GM21381 (cell line): ENCODE results near the gene LCLAT1.

Experiments used
- ATAC-seq: cut with Tn5 transposase; IDR thresholded peaks from one replicate; pipeline ENCODE4 v1.9.1; 2021; ENCODE audit warnings: mild to moderate bottlenecking, moderate library complexity; ENCODE audit not compliant: unreplicated experiment

LCLAT1 gene

DNA sequence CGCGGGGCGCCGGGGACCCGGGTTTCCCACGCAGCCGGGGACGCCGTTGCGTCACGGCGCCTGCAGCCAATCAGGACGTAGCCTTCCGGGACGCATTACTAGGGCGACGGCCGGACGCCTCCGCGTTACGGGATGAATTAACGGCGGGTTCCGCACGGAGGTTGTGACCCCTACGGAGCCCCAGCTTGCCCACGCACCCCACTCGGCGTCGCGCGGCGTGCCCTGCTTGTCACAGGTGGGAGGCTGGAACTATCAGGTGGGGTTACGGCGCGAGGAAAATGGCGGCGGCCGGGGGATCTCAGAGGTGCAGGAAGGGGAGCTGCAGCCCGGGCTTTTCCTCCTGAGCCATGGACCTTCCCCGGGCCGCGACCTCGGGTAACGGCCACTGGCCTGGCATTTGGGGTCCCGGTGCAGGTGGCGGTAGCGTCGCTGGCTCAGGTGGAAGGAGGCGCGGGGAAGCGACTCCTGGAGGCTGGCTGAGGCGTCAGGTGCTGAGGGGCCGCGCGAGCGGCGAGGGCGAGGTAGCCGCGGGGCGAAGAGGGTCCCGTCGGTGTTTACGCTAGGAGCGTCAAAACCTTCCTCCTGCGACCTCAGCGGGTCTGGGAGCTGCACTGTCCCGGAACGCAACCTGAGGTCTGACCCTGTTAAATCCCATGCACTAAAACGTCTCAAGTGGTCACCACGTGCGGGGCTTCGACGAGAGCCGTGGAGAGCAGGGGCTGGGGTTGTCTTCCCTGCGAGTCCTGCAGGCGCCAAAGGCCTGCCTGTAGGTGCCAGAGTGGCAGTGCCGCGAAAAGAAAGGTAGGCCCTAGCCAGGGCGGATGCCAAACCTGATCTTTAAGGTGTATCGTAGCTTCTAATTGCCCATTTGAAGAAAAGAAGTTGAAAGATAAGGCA lies at the start of gene LCLAT1:
TSS of gene LCLAT1 (plus strand) at position 98 of the 897 bp plus-strand sequence. CDS start 78,345 bp downstream, outside the sequence.
- ATAC-seq = peak; percentile 97

DNA sequence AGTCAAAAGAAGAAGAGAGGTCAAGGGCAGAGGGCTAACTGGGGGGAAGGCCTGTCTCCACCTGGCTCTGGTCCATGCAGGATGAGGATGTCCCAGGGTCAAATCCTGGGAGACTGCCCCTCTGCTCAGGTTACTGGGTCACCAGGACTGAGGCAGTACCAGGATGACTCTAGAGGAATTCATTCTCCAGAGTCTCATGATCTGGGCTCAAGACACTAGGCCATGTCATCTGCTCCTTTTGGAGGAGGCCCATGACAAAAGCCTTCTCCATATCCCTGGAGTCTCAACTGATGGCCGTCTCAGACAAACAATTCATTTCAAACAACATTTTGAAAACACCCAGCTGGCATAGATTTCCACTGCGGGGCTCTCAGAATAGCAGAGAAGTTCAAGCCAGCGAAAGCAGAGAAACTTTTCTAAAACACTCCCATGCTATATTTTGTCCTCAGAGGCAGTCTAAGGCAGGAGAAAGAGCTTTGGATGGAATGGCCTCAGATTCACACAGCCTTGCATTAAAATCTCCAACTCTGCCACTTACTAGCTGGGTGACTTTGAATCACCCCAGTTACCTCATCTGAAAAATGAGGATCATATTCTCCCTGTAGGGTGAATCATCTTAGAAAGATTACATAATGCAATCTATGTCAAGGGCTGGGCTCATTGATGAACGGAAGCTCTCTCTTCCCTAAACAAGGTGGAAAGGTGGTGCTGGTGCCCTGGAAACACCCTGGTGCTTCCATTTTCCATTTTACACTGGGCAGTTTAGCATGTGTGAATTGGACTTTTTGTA lies 48.8 kb upstream of the LCLAT1 start:
- ATAC-seq = no peak

DNA sequence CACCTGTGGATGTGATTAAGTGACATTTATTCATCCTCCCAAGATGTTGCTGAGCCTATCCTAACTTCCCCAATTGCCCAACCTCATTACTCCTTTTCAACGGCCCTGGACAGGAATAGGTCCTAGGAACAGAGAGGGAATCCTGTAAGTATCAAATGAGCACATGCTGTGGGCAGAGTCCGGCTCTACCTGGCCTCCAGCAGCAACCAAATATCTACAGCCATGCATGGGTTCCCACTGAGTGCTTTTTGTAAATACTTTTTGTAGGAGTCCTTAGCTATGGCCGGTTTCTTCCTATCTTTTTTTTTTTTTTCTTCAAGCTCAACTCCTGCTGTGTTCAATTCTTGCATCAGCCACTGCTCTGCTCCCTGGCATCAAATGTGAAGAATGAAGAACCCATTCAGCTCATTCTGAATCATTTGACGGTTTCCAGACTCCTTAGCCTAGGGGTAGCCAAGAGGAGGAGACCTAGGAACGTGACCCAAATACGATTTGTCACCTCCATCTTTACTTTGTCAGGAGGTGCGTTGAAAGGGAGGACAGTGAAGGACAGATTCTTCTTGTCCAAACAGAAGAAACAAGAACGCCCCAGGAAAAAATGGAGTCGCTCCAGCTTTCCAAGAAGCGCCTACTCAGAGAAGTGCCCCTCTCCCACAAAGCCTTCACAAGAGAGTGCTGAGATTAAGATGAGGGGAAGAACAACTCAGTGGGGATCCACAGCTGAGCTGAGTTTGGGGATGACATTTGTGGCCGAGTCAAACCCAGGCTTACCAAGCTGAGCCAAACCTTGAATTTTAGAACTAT lies 46.7 kb upstream of the LCLAT1 start:
- ATAC-seq = no peak

DNA sequence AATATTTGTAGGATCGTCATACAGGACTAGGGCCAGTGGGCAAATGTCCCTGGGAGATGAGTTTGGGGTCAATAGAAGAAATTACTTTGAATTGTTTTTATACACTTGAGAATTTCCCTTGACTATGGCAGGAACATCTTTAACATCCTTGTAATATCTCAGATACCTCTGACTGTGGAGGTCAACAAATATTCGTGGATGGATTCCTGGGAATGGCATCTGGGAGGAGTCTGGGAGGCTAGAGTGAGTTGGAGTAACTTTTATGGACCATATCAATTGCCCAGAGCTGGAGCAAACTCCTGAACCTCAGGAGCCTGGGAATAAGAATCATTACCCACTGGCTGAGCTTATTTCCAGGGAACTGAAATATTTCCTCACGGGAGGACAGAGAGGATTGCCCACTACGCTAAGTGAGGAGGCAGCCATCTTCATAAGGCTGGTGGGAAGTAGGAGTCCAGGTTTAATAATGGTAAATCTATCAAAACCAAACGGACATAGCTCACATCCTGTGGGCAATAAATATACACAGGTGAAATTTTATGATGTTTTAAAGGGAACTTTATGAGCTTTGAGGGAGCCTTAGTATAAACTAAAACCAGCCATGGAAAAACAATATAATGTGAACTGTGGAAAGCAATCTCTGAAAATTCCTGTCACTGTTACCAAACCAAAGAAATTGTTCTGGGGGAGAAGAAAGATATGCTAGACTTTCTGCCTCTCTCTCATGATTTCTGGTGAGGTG lies 44.4 kb upstream of the LCLAT1 start:
- ATAC-seq = no peak

DNA sequence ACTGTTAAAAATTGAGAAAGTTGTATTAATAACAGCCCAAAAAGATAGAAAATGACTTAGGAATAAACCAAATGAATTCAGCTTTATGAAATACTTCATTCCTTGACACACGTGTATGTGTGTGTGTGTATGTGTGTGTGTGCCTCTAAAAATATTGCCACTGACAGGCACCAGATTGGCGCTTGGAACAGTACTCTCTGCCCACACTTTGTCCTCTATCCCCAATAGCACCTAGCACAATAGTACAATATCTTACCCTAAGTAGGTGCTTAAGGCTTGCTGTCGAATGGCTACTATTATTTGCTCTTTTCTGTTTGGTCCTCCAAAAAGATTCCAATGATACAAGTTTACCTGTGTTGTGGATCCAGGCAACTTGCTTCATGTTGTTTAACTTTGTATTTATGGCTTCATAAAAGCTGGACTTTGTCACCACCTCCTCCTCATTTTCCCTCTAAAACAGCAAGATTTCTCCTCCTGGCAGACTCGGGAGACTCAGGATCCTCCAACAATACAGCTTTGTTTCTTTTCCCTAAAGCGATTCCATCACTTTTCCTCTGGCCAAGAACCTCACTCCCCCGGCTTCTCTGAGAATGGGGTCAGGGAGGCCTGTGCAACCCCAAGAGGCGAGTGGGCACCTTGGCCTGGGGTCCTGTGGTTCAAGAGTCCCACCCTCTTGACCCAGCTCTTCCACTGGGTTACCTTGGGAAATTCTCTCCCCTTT lies 43.3 kb upstream of the LCLAT1 start:
- ATAC-seq = no peak

DNA sequence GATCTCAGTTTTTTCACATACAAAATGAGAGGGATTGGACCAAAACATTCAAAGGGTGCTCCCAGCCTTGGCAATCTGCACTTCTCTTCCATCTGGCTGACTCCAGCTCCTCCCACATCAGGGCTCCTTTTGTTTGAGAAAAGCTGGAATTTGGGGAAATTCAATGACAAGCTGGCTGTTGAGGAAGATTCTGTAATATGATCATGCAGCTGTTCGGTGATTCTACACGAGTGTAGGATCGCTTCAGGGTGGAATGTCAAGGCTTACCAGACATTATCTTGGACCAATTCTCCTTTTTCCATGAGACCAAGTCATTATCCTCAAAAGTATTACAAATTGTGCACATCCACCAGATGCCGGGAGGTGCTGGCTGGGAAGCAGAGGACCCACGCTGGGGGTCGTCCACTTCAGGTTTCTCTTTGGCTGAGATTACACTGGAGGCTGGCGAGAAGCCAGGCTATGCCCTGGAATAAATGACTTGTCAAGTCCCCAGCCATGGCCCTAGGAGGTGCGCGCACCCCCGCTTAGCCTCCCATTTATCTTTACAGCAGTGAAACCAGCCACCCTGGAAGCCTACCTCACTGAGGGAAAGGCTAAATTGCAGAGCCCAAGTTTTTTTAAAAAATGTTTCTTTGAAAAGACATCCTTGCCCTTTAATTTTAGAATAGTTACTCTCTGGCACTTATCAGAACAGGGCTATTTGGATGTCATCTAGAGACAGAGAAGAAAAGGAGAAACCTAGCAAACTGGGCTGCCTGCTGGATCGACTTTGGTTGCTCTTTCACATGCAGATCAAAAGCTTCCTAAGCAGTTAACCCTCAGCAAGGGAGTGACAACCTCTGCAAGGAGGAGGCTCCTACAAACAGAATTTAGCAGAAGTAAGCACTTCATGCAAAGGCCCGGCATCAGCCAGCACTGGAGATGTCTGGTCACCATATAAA lies 42.5 kb upstream of the LCLAT1 start:
- no peak for ATAC-seq

DNA sequence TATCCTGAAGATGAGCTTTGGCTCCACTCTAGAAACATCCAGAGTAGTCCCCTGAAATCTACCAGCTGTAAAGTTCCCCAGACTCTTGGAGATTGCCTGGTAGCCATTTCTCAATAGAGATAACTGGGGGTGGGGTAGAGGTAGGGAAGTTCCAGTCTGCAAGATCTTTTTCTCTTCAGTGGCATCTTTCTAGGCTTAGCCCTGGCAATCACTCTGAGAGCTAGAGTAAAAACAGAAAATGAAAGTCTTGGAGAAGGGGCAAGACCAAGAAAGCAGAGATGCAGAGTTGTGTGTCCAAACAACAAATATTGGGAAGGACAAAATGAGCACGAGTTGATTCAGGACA lies 41.8 kb upstream of the LCLAT1 start:
- no peak for ATAC-seq

DNA sequence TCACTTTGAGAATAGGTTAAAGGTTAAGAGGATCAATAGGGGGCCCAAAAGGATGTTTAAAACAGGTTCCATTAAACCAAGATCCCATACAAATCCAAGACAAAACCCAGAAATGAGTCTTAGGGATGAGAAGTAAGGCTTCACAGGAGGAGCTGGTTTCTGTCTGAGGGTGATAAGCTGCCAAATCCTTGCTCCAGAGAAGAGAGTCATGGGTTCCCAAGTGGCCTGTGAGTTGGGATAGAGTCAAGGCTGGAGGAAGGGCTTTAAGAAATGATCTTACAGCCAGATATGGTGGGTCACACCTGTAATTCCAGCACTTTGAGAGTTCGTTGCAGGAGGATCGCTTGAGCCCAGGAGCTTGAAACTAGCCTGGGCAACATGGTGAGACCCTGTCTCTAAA lies 40.2 kb upstream of the LCLAT1 start:
- no peak for ATAC-seq

DNA sequence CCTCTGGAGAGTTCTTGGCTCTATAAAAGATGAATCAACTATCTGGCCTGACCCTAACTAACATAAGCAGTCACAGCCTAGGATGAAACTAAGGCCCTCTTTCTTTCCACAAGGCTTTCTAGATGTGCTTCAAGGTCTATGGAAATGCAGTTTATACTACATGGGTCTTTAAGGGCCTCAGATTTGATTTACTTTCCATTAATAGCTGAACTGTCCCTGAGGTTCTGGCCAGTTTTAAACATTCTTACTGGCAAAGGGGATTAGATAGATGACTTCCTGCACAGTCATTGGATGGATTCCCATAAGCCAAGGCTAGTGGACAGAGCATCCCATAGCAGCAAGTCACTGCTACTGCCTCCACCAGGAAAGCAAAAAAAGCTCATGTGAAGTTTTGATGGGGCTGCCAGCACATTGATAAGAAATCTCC lies 38.1 kb upstream of the LCLAT1 start:
- ATAC-seq = no peak

DNA sequence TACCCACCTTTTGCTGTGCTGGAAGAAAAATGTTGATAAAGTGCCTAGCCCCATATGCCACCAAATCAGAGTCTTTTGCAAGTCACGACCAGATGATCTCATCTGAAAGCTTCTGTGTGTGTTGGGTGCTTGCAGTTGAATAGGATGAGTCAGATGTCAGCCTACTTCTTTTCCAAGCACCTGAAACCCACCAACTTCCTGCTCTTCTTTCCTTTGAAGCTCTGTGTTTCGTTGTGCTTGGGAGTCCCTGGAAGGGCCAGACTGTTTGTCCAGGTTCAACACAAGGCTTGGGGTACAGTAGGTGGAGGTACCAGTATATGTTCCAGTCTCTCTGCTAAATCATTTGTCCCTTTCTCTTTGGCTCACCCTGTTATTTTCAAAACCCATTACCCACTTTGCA lies 36.8 kb upstream of the LCLAT1 start:
- ATAC-seq = no peak

DNA sequence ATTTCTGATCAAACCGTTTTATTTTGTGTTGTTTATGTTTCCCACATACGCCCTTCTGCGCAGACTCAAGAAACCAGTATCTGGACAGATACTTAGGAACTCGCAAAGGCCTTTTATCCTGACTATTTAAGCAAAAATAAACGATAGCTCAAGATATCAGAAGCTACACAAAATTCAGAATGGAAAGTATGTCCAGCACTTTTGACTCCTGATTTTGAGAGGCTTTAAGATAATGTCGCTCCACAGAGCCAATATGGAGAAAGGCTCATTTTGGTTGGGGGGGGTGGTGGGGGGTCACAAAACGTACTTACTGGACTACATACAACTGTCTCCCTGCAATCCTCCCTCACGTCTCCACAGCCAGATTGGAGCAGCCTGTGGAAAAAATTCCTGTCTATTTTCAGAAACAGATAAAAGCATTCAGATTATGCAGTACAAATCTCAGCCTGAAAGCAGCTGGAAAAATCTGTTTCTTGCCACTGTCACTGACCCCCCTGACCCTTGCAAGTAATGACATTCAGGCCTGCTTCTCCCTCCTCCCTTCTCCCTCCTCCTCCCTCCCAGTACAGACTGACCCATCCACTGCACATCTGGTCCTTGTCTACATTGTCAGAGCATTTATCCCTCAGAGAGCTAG lies 34.9 kb upstream of the LCLAT1 start:
- ATAC-seq = no peak

DNA sequence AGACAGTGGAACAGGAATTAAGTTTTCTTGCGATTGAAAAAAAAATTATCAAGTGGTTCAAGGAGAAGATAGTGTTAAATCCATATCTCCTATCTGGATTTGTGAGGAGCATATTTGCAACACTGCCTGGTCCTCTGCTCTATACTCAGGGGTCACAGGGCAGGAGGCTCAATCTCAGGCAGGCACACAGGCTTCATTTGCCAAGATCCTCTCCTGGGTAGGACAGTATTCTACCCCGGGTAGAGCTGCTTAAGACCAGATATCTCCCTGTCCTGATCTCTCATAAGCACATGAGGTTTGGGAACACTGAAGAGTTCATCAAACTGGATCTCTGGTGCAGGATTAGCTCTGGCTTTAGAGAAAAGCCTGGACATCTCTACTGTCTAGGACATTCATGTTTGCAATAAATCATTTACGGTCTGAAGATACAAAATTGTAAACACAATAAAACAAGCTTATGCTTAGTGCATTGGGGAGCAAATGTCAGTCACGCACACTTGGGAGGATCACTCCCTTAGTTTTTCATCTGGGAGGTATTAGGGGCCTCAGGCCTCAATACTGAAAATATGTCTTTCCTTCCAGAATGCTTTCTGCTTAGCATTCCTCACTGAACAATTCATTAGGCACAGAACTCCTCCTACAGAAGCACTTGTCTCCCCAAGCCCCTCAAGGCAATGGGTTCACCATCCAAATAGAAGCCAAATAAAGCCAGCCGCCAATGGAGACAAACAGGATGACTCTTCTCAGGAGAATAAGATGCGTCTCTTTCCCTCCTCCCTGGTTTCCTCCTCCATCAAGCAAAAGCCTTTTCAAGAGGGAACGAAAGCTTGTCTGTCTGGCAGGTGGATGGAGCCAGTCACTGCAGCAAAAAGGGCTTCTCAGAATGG lies 34.1 kb upstream of the LCLAT1 start:
- ATAC-seq = no peak

DNA sequence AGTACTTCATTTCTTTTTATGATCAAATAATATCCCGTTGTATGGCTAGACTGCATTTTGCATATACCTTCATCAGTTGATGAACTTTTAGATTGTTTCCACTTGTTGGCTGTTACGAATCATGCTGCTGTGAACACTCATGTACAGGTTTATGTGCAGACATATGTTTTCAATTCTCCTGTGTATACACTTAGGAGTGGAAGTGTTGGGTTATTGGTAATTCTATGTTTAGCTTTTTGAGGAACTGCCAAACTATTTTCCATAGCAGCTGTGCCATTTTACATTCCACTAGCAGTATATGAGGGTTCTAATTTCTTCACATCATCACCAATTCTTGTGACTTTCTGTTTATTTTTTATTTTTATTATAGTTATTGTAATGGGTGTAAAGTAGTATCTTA lies 32.1 kb upstream of the LCLAT1 start:
- ATAC-seq = no peak

DNA sequence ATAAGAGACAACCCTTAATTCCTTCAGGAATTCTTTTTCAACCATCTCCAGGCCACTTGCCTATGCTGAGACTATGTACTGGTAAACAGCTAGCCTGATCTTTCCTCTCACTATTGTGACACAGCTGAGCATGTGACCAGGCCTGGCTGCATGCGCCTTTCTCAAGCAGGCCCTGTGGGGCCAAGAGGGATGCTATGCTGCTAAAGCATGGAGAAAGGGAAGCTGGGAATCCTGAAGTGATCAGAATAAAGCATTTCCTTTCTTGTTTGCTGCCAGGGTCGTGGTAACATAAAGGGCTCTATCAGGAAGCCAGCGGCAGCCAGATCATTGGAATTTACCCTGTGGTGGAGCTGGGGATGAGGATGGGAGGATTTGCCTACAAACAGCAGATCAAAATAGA lies 29.8 kb upstream of the LCLAT1 start:
- ATAC-seq = no peak

DNA sequence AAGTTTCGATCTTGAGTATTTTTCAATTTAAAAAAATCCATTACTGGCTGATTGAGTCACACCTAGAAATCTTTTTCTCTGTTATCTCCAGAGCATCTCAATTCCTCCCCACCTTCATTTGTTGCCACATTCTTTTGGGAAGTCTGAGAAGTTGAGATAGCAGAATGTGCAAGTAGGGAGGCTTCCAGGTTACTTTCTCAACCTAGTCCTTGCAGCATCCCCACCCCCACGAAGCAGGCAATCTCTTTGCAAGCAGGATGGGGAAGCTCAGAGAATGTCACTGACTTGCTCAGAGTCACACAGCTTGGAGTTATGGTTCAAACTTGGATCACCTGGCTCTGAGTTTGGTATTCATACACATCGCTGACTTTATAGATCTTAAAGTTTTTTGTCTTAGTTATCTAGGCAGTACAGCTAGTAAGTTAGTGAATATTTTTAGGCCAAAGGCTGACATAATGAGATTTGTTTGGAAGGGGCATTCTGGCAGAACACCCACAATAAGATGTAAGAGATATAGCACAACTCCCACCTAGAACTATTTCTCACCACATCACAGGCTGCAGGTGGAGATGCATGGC lies 25.9 kb upstream of the LCLAT1 start:
- no peak for ATAC-seq

DNA sequence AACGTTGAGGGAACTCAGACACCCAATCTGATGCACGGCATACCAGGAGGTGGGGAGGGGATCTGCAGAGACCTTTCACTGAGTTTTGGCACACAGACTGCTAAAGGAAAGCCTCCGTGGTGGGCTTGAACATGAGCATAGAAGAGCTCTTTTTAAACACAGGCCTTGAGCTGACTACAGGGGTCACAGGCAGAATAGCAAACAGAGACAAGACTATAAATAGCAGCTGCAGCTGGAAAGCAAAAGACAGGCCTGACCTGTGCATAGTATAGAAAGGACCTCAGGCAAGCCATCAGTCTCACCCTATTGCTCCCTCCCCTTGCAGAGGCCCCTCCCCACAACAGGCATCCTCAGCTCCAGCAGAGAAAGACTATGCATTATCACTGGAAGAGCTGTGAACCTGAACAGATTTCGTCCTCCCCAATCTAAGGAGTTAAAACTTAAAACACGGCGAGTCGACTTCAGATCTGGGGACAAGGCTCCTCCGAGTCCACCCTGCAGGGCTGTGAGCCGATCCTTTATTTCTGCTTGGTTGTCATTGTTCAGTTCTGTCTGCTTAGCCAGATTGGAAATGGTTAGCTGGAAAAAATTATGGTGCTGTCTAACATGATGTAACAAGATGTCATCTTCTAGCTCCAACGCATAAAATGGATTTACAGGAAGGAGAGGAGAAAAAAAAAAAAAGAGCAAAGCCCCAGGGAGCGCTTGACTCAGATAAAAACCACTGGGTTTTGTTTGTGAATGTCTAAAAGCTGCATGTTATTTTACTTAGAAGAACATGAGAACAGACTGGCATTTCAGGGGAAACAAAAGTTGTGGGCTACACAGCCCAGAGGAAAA lies 25.2 kb upstream of the LCLAT1 start:
- no peak for ATAC-seq
